A549 (cell line): ENCODE data around the gene MARK2.

Experiments
- CHD4 ChIP-seq: fragments of 200-600 bp; sonication (generic); IDR thresholded peaks from 2 replicates; pipeline ENCODE4 v1.6.1; 2016; ENCODE audit warnings: antibody characterized with exemption, mild to moderate bottlenecking, borderline replicate concordance
- EP300 ChIP-seq, 2 experiments: fragments of >200 bp; sonication (Bioruptor Twin); formaldehyde crosslinking; IDR thresholded peaks; 2 replicates in 1 of 2; 3 replicates in 1 of 2; pipeline ENCODE4 v1.6.1; 2016 to 2017
- GATA3 ChIP-seq: IDR thresholded peaks from 2 replicates; pipeline ENCODE4 v1.6.1; 2012; ENCODE audit warnings: borderline replicate concordance
- KDM1A ChIP-seq: fragments of 200-600 bp; sonication (generic); IDR thresholded peaks from 2 replicates; pipeline ENCODE4 v1.6.1; 2016; ENCODE audit warnings: low read depth, mild to moderate bottlenecking
- MYC ChIP-seq: IDR thresholded peaks from 2 replicates; pipeline ENCODE4 v1.6.1; 2012; ENCODE audit warnings: mild to moderate bottlenecking, inconsistent platforms, low read length, improper control_type of control experiment, borderline replicate concordance
- POLR2A ChIP-seq: IDR thresholded peaks from 2 replicates; pipeline ENCODE4 v1.6.1; 2012; ENCODE audit warnings: mild to moderate bottlenecking, low read length
- RFX5 ChIP-seq: fragments of 450-650 bp; IDR thresholded peaks from 2 replicates; pipeline ENCODE4 v1.7.1; 2014; ENCODE audit warnings: antibody characterized with exemption, mild to moderate bottlenecking, moderate library complexity
- TF ChIP-seq, protein P1 (sequence below): fragments of >200 bp; sonication (Bioruptor Twin); formaldehyde crosslinking; IDR thresholded peaks from 3 replicates; pipeline ENCODE4 v1.5.1; 2016
- TF ChIP-seq, protein P2 (sequence below): fragments of 200-600 bp; sonication (generic); IDR thresholded peaks from 2 replicates; pipeline ENCODE4 v1.6.1; 2016; ENCODE audit warnings: antibody characterized with exemption, mild to moderate bottlenecking, moderate library complexity
- TF ChIP-seq, protein P3 (sequence below): IDR thresholded peaks from 2 replicates; pipeline ENCODE4 v1.6.1; 2012

DNA sequence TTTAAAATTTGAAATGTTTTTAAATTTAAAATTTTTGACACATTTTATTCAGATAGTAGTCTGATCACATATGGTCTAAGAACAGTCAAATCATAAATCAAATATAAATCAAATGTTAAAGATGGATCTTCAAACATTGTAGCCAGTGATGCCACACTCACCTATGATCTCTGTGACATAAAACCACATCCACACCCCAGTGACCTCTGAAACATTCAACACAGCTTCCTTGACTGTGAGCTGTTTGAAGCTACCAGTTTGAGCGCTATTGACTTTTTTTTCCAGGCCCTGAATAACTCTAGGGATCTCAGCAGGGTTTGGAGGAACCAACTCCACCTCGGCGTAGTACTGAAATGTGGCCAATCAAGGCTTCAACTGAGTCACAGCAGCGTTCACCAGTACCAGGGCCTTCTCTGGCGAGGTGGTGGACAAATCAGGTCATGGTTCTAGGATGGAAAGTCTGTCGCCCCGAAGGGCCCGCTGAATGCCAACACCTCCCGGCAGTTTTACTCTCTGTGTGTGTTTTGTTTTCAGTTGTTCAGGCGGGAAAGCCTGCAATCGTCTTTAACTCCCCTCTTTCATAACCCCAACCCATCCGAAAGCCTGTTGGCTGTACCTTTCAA is 4.3 kb upstream of the MARK2 start:
- no peak for TF ChIP-seq KDM1A
- TF ChIP-seq, protein P1, sequence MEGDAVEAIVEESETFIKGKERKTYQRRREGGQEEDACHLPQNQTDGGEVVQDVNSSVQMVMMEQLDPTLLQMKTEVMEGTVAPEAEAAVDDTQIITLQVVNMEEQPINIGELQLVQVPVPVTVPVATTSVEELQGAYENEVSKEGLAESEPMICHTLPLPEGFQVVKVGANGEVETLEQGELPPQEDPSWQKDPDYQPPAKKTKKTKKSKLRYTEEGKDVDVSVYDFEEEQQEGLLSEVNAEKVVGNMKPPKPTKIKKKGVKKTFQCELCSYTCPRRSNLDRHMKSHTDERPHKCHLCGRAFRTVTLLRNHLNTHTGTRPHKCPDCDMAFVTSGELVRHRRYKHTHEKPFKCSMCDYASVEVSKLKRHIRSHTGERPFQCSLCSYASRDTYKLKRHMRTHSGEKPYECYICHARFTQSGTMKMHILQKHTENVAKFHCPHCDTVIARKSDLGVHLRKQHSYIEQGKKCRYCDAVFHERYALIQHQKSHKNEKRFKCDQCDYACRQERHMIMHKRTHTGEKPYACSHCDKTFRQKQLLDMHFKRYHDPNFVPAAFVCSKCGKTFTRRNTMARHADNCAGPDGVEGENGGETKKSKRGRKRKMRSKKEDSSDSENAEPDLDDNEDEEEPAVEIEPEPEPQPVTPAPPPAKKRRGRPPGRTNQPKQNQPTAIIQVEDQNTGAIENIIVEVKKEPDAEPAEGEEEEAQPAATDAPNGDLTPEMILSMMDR, result no peak
- TF ChIP-seq, protein P2, sequence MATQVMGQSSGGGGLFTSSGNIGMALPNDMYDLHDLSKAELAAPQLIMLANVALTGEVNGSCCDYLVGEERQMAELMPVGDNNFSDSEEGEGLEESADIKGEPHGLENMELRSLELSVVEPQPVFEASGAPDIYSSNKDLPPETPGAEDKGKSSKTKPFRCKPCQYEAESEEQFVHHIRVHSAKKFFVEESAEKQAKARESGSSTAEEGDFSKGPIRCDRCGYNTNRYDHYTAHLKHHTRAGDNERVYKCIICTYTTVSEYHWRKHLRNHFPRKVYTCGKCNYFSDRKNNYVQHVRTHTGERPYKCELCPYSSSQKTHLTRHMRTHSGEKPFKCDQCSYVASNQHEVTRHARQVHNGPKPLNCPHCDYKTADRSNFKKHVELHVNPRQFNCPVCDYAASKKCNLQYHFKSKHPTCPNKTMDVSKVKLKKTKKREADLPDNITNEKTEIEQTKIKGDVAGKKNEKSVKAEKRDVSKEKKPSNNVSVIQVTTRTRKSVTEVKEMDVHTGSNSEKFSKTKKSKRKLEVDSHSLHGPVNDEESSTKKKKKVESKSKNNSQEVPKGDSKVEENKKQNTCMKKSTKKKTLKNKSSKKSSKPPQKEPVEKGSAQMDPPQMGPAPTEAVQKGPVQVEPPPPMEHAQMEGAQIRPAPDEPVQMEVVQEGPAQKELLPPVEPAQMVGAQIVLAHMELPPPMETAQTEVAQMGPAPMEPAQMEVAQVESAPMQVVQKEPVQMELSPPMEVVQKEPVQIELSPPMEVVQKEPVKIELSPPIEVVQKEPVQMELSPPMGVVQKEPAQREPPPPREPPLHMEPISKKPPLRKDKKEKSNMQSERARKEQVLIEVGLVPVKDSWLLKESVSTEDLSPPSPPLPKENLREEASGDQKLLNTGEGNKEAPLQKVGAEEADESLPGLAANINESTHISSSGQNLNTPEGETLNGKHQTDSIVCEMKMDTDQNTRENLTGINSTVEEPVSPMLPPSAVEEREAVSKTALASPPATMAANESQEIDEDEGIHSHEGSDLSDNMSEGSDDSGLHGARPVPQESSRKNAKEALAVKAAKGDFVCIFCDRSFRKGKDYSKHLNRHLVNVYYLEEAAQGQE, result no peak
- TF ChIP-seq MYC, result no peak
- TF ChIP-seq RFX5, result no peak
- TF ChIP-seq POLR2A, result no peak
- no peak for TF ChIP-seq EP300 (IDR thresholded peaks at IDR 0.05)
- TF ChIP-seq GATA3, result no peak
- TF ChIP-seq, protein P3, sequence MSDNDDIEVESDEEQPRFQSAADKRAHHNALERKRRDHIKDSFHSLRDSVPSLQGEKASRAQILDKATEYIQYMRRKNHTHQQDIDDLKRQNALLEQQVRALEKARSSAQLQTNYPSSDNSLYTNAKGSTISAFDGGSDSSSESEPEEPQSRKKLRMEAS, result no peak
- no peak for TF ChIP-seq CHD4
